Pons (tissue), 1 donor: Measurements from ENCODE around the gene FBXO44.
"Not testable (repeated sequence)": the region's sequence is repeated elsewhere in the genome, so short reads cannot be mapped to it uniquely, and the experiment has no call there.

Experiments
- DNase-seq: peaks from one replicate; pipeline ENCODE4 v3.0.0-alpha.2; 2016; ENCODE audit warnings: low spot score

The FBXO44 gene, protein sequence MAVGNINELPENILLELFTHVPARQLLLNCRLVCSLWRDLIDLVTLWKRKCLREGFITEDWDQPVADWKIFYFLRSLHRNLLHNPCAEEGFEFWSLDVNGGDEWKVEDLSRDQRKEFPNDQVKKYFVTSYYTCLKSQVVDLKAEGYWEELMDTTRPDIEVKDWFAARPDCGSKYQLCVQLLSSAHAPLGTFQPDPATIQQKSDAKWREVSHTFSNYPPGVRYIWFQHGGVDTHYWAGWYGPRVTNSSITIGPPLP

DNA sequence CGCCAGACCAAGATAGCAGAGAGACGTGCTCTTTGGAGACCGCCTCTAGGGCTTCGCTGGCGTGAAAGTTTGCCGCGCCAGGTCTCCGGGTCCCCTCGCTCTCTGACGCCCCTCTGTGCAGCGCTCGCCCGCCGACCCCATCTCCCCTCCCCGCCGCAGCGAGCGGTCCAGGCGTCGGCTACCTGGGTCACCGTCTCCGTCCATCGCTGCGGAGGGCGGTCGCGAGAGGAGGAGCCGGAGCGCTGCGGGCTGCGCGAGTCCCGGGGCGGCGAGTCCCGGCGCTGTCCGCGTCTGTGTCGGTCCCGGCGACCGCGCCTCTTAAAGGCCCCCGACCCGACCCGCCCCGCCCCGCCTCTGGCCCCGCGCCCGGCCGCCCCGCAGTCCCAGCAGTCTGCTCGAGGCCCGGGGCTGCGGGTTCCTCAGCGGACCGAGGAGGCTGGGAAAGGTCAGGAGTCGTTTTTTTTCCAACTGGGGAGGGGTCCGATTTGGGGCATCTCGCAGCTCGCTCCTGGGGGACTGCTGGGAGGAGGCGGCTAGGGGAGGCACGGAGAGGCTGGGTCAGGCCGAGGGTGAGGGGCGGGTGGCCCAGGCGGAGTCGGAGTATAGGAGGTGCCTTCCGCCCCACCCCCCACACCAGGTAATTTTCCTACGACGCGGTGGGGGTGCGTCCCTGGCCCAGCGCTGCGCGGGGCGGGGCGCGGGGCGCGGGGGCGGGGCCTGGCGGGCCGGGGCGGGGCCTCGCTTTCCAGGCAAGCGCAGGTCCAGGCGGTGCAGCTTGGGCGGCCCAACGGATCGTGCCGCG is at the start of gene FBXO44, which contains the start of gene FBXO2:
Gene FBXO44 (plus strand): TSS at position 741 of the 802 bp plus-strand sequence. CDS start 959 bp downstream, outside the sequence.
Gene FBXO2 (minus strand): TSS at position 293 of the 802 bp plus-strand sequence. CDS start 89 bp downstream, at position 204.
- no peak for DNase-seq

DNA sequence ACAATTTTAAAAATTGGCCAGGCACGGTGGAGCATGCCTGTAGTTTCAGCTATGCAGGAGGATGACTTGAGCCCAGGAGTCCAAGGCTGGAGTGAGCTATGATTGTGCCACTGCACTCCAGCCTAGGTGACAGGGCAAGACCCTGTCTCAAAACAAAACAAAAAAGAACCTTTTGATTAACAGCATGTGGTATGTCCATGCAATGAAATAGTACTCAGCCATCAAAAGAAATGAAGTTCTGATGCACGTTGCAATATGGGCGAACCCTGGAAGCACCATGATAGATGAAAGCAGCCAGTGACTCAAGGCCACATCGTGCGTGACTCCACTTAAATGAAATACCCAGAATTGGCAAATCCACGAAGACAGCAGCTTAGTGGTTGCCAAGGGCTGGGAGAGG is 47.9 kb upstream of the FBXO44 start:
- DNase-seq = no peak

DNA sequence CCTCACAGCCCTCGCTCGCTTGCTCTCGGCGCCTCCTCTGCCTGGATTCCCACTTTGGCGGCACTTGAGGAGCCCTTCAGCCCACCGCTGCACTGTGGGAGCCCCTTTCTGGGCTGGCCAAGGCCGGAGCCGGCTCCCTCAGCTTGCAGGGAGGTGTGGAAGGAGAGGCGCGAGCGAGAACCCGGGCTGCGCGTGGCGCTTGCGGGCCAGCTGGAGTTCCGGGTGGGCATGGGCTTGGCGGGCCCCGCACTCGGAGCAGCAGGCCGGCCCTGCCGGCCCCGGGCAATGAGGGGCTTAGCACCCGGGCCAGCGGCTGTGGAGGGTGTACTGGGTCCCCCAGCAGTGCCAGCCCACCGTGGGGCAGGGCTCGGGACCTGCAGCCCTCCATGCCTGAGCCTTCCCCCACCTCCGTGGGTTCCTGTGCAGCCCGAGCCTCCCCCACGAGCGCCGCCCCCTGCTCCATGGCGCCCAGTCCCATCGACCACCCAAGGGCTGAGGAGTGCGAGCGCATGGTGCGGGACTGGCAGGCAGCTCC is 46.0 kb upstream of the FBXO44 start:
- DNase-seq = not testable (repeated sequence)

DNA sequence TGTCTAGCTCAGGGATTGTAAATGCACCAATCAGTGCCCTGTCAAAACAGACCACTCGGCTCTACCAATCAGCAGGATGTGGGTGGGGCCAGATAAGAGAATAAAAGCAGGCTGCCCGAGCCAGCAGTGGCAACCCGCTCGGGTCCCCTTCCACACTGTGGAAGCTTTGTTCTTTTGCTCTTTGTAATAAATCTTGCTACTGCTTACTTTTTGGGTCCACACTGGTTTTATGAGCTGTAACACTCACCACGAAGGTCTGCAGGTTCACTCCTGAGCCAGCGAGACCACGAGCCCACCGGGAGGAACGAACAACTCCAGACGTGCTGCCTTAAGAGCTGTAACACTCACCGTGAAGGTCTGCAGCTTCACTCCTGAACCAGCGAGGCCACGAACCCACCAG is 45.3 kb upstream of the FBXO44 start:
- DNase-seq = not testable (repeated sequence)

DNA sequence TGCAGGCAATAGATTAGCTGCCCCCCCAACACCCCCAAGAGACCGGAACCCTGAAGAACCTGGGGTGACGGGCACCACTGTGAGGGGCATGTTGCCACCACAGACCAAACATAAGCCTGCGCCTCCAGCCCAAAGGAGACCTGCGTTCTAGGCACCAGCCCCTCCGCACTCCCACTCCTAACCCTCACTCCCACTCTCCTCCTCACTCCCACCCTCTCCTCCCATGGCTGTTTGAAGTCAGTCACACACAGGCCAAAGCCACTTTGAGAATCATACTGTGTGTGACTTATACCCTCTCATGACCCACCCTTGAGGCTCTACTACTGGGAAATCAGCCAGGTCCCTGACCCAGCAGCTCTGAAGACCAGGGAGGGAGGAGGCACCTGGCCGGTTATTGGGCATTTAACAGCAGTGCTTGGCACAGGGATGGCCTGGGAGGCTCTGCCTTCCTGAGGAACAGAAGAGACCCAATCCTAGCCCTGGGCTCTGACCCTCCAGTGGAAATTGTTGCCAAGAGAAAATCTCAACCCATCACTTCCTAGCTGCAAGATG is 44.0 kb upstream of the FBXO44 start:
- no peak for DNase-seq

DNA sequence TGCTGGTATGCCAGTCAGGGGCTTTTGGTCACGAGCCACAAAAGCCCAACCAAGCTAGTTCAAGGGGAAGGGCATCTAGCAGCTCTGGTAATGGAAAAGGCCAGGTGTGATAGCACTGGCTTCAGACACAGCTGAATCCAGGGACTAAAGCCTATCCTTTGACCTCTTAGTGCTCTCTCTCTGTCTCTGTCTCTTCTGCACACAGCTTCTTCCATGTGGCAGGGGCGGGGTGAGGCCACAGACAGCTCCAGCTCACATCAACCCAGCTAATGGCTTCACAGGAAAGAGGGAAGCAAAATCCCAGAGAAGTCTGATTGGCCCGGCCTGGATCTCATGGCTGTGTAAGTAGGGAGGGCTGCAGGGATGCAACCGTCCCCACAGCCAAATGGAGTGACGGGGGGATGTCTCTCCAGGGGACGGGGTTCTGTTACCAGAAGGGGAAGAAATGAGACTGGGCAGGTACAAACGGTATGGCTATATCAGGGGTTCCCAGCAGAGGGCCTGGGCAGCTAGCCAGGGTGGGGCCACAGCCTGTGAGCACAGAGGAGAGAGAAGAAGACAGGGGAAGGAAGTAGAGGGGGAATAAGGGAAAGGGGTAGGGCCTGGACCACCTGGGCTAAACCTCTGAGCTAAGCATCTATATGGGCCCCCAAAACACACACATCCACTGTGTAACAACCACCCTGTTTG is 42.9 kb upstream of the FBXO44 start:
- no peak for DNase-seq

DNA sequence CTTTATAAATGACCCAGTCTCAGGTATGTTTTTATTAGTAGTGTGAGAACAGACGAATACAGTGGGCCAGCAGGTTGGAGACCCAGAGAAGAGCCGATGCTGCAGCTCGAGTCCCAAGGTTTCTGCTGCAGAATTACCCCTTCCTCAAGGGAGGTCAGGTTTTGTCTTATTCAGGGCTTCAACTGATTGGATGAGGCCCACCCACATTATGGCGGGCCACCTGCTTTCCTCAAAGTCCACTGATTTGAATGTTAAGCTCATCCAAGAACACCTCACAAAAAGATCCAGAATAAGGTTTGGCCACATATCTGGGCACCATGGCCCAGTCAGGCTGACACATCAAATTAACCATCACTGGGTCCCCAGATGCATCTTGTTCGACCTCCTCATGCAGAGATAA is 41.3 kb upstream of the FBXO44 start:
- DNase-seq = no peak

DNA sequence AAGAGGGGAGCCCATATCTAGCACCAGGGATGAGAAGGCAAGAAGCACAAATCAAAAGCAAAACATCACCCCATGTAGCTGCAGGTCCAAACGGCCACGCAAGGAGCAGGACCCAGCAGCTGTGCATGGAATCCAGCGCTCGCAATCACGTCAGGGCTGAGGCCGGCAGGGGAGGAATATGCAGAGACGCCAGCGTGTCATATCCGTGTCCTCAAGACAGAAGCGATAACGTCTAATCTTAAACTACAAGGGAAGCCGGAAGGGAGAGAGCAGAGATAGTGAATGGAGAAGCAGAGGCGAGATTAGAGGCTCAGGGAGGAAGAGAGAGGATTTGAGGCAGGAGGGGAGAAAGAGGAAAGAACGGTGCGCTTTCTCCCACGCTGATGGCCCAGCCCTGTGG is 39.6 kb upstream of the FBXO44 start:
- no peak for DNase-seq

DNA sequence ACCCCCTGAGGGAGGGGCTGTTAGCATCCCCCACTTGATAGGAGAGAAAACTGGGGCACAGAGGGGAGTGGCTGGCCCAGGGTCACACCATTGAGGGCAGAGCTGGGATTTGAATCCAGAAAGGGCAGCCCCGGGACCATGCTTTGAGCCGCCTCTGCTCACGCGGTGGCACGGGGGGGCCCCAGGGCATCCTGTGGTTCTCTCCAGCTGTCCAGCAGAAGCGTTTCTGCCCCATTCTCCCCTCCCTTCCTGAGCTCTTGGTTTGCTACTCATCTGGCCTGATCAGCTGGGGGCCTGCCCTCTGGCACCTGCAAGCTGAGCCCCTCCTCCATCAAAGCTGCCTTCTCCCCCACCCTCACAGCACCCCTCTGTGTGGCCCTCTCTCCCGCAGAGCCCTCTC is 37.9 kb upstream of the FBXO44 start:
- DNase-seq = no peak

DNA sequence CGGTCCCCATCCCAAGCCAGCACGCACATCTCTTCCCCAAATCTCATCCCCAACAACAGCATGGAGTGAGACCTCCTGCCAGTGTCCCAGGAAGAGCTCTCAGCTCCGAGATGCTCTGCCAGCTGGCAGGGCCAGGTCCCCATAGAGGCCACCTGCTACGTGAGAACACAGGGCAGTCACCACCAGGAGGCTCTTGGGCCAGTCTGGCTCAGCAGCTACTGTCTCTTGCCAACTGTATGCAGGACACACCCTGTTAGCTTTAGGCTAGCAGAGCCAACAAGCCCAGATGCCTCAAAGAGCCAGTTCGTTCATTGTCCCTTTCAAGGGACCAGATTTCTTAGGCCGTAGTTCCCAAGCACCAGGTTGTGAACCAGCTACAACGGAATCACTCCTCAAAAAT is 37.4 kb upstream of the FBXO44 start:
- DNase-seq = no peak

DNA sequence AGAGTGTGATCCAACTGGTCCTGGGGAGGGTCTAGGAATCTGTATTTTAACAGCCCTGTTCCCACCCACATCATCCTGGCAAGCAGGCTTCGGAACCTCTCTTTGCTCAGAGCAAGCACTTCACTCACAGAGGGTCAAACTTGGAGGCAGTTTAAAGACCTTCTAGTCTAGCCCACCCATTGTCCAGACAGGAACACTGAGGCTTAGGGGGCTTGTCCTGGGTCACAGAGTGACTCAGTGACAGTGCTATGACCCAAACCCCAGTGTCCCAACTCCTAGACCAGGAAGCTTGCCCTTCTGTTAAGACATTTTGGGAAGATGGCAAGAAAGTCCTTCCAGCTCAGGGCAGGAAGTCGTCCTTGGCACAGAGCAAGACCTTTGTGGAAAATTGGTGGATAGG is 36.9 kb upstream of the FBXO44 start:
- no peak for DNase-seq

DNA sequence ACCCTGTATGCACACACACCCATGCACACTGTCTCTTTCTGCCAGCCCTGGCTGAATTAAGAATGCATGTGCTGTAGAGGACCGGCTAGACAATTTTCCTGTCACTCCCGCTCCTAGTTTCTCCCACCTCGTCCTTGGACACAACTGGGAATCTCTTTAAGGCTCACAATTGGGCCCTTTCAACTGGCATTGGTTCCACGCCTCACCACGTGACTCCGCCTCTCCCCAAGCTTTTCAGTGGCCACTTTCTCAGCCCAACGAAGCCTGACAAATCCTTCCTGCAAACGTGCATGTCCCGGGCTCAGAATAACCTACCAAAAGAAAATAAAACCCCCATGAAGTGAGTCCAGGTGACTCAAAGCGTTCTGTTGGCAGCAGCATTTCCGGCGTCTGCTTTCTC is 34.3 kb upstream of the FBXO44 start:
- DNase-seq = no peak

DNA sequence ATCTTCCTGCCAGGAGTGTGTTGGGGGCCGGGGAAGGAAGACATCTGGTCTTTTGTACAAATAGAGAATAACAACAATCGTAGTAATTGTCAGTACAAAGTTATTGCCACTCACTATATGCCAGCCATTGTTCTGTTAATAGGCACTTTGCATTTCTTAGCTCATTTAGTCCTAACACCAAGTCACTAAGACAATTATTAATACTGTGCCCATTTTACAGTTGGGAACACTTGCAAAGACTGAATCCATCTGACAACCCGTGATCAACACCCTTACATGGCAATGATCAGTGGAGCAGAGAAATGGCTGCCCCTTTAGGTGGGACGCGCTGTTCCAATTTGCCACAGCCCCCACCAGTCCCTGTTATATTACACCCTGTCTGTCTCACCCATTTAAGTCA is 33.8 kb upstream of the FBXO44 start:
- no peak for DNase-seq

DNA sequence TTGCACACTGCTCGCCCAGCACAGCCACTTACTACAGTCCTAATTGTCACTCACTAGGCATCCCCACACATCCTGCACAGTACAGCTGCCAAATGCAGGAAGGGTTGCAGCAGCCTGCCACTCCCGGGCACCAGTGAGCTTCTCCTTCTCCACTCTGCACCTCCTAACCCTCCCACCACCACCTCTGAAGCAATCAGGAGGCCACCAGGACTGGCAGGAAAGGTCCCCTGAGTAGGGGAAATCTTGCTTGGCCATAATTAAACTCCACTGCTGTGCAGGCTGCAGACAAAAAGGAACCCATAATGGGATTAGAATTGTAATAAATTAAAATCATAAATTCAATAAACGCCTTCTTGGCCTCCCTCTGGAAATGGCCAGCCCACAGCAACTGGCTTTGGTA is 32.3 kb upstream of the FBXO44 start:
- DNase-seq = no peak

DNA sequence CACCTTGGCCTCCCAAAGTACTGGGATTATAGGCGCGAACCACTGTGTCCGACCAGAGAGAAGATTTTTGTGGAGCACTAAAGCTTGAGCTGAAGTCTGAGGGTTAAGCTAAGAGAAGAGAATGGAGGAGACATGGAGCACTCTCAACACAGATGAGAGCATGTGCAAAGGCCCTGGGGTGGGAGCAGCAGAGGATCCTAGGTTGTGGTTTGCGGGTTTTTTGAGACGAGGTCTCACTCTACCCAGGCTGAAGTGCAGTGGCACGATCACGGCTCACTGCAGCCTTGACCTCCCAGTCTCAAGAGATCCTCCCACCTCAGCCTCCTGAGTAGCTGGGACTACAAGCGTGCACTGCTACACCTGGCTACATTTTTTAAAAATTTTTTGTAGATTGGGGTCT is 31.0 kb upstream of the FBXO44 start:
- no peak for DNase-seq

DNA sequence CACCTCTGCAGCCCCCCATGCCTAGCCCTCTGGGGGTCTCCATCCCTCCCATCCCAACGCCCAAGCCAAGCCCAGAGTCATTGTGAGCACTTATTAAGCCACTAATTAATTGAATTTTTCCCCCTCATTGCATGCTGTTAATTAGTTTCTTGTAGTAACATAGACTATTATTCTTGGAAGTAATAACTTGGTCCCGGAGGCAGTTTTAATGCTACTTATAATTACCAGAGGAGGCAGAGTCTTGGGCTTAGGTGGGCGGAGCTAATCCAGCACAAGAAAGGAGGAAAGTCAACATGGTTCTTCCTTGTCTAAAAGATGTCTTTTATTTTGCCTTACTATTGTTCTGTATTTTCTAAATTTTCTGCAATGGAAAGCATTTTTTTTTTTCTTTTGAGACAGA is 28.1 kb upstream of the FBXO44 start:
- DNase-seq = no peak

DNA sequence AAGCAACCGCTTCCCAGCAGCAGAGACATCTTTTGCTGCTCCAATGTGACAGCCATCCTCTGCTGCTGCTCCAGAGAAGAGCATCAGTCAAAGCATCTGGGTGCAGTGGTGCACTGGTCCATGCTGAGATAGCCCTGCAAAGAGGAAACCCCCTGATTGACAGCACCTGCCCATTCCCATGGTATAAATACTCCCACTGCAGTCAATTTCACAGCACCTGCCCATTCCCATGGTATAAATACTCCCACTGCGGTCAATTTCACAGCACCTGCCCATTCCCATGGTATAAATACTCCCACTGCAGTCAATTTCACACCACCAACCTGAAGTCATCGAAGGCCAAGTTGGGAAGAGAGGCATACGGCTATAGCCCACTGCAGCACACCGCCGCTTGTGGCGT is 25.9 kb upstream of the FBXO44 start:
- no peak for DNase-seq

DNA sequence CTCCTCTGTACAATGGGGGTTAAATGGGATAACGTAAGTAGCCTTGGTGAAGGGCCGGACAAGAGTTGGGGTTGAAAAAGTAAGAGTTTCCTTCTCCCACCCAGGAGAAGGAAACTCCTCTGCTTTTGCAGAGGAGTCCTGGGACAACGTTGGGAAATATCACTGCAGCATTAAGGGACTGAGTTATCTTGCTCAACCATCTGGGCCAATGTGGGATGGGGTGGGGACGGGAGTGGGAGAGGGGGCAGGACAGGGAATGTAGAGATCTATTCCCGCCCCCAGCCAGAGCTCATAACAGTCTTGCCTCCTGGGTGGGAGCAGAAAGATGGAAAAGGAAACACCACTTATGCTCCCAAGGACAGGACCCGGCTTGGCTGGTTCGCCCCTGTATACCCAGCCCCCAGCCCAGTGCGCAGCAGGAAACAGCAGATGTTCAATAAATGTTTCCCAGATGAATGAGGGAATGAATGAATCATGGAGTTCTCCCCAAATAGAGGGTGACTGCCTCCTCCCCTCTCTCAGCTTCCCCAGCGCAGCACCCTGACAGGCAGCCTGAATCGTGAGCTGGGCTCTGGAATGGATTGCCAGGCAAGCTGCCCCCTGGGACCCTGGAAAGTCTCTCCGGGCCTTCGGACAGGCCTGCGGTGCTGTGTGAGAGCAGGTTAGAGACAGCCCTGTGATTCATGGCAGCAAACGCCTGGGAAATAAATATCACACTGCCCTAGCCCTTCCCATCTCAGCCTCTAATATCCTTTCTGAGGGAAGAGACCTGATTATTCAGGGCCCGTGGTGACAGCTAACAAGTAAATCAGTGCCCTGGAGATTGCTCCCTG is 25.3 kb upstream of the FBXO44 start:
- DNase-seq = no peak

DNA sequence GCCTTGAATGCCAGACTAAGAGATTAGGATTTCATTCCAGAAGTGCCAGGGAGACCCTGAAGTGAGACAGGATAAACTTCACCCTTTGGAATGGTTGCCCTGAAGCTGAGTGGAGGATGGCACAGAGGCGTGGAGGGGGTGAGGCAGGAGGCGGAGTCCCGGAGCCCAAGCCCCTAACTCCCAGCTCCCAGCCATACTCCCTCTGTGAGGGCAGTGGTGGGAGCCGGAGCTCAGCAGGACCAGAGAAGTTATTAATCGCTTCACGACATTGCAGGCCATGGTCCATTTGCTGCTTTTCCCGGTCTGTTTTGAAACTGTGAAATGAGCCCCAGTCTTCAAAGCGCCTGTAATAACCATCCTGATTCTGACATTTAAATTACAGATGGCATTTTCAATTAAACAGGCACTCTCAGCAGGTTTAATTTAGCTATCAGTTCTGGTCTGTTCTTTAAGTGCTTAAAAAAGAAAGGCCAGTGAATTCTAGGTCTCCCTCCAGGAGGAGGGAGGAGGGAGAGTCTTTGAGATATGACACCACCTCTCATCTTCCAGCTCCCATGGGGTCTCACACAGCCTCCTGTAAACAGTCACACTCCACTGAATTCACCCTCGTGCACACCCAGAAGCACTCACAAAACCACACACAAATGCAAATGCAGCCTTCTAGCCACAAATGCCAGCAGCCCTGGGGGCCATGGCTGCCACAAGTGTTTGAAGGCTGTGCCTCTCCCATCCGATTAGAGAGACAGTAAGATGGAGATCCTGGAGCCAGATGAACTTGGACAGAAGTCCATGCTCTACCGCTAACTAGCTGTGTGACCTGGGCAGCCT is 20.1 kb upstream of the FBXO44 start:
- no peak for DNase-seq

DNA sequence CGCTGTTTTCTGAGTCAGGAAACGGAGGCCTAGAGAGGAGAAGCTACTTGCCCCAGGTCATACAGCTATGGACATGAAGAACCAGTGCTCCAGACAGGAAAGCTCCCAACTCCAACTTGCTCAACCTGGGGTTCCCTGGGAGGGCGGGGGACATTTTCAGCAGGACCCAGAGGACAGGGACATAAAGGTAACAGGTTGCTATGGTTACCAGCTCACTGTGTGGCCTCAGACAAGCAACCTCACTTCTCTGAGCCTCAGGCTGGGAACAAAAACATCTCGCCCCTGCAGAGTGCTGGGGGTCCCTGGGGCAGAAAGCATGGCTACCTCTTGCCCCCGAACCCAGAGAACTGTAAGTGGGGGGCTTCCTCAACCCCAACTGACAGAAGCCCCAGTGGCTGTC is 16.6 kb upstream of the FBXO44 start:
- no peak for DNase-seq

DNA sequence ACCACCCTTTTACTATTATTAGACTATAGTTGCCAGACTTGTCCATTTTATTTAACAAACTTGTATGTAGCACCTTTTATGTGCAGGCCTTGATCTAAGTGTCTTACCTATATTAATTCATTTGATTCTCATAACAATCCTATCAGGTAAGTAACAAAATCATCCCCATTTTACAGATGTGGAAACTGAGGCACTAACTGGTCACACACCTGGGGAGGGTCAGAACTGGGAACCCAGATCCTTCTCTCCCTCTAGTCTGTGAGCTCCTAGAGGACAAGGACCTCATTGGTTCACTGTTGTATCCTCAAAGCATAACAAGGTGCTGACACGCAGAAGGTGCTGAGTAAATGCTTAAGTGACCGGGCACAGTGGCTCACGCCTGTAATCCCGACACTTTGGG is 15.3 kb upstream of the FBXO44 start:
- no peak for DNase-seq
